Mesothelial cell of epicardium (in vitro differentiated cells): ENCODE measurements around the gene DTNA. TPM values are rescaled to one million over a fixed set of nuclear protein-coding genes. Genes with fewer than 3 reads are reported as not detected.

Source experiments
- DNase-seq, 2 experiments: peaks; one replicate each; pipeline ENCODE4 v3.0.0; 2021; ENCODE audit warnings: low spot score in 2 of 2; ENCODE audit not compliant: unreplicated experiment in 2 of 2
- H3K27ac Mint-ChIP-seq: 2 replicates; pipeline ENCODE4 v1.8.0; 2021; ENCODE audit warnings: mixed read lengths
- H3K27me3 Mint-ChIP-seq: 2 replicates; pipeline ENCODE4 v1.8.0; 2021; ENCODE audit warnings: low read depth, mixed read lengths
- H3K36me3 Mint-ChIP-seq: 2 replicates; pipeline ENCODE4 v1.8.0; 2021; ENCODE audit warnings: mixed read lengths
- H3K4me1 Mint-ChIP-seq: 2 replicates; pipeline ENCODE4 v1.8.0; 2021; ENCODE audit warnings: mixed read lengths
- H3K4me3 Mint-ChIP-seq: 2 replicates; pipeline ENCODE4 v1.8.0; 2021; ENCODE audit warnings: mild to moderate bottlenecking, moderate library complexity, mixed read lengths
- H3K9me3 Mint-ChIP-seq: 2 replicates; pipeline ENCODE4 v1.8.0; 2021; ENCODE audit warnings: mixed read lengths
- total RNA-seq: library from RNA; stranded (reverse); gene quantifications from 3 replicates; pipeline ENCODE4 v1.2.1, GENCODE V29; 2021
- TF ChIP-seq, protein P1 (sequence below): fragments of 200-600 bp; sonication (generic); IDR thresholded peaks from one replicate; pipeline ENCODE4 v1.5.0; 2021; ENCODE audit warnings: antibody characterized with exemption; ENCODE audit not compliant: unreplicated experiment

DTNA gene
- total RNA-seq, 1 donor from 2014 or later: 10.1 TPM

DNA sequence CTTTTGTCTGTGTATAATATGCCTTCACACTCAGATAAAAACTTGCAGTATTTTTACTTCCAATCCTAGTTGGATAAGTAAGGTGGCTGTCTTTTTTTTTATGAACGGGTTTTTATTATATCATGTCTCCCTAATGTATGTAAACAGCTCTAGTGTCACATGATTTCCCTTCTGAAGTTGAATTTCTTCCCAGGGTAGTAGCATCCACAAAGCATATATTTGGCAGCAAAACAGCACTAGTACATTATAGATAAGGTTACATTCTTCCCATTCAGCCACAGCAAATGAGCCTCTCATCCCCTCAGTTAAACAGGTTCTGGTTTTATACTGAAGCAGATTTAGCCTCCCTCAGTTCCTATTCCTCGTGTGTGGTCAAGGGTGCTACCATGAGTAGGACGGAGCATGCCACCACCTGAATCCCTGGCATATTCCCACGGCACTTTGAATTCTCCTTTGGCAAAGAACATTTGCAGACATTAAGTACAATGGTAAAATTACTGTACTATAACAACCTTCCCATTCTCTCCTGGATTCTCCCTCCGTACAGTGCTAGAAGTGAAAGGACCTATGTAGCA is 15.4 kb upstream of the DTNA start:
- no peaks in the 10 kb centered on the region for H3K27me3 Mint-ChIP-seq
- peaks cover 16% of the 10 kb centered on the region for H3K4me1 Mint-ChIP-seq
- TF ChIP-seq, protein P1, sequence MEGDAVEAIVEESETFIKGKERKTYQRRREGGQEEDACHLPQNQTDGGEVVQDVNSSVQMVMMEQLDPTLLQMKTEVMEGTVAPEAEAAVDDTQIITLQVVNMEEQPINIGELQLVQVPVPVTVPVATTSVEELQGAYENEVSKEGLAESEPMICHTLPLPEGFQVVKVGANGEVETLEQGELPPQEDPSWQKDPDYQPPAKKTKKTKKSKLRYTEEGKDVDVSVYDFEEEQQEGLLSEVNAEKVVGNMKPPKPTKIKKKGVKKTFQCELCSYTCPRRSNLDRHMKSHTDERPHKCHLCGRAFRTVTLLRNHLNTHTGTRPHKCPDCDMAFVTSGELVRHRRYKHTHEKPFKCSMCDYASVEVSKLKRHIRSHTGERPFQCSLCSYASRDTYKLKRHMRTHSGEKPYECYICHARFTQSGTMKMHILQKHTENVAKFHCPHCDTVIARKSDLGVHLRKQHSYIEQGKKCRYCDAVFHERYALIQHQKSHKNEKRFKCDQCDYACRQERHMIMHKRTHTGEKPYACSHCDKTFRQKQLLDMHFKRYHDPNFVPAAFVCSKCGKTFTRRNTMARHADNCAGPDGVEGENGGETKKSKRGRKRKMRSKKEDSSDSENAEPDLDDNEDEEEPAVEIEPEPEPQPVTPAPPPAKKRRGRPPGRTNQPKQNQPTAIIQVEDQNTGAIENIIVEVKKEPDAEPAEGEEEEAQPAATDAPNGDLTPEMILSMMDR: no peak
- peak overlapping the region; percentile 88 for H3K27ac Mint-ChIP-seq
- H3K4me3 Mint-ChIP-seq: no peak overlapping the region
- peaks cover 2% of the 10 kb centered on the region for H3K36me3 Mint-ChIP-seq
- no peak for DNase-seq
- H3K9me3 Mint-ChIP-seq: peaks cover 10% of the 10 kb centered on the region

DNA sequence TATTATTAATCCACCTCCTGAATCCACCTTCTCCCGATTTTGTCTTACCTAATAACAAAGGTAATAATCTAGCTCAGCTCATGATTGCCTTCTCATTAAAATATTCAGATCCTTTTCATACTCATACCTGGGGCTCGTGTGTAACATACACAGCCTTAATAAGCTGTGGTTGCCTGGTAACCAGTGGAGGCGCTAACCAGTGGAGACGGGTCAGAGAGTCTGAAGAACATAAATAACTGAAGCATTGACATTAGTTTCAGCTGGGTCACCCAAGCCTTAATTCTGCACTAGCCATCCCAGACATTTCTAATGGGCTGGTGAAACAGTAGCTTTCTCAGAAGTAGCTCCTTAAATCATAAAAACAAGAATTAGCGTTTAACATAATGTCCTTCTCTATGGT is 14.8 kb upstream of the DTNA start:
- no peak overlapping the region for H3K4me3 Mint-ChIP-seq
- peak overlapping the region; percentile 68 for H3K27ac Mint-ChIP-seq
- H3K4me1 Mint-ChIP-seq: peaks cover 16% of the 10 kb centered on the region

DNA sequence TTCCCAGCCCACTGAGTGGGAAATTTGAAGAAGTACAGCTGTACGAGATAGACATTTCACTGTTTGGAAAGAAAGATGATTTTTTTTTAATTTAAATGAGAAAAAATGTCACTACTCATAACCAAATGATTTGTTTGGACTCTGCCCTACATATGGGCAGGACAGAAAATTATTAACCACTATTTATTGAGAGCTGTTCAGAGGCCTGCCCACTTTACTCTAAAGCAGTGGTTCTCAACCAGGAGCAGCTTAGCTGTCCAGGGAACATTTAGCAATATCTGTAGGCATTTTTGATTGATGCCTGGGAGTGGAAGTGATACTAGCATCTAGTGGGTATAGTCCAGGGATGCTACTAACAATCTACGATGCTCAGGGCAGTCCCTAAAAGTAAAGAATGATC is 13.4 kb upstream of the DTNA start:
- no peak for DNase-seq
- Mint-ChIP-seq H3K36me3 (peaks cover 2% of the 10 kb centered on the region), H3K27ac (no peak overlapping the region), H3K9me3 (peaks cover 10% of the 10 kb centered on the region), H3K4me1 (peaks cover 16% of the 10 kb centered on the region), H3K27me3 (no peaks in the 10 kb centered on the region), H3K4me3 (no peak overlapping the region)
- TF ChIP-seq, protein P1: no peak

More for the DNA sequence above, 14.8 kb upstream of the DTNA start:
- H3K36me3 Mint-ChIP-seq: peaks cover 2% of the 10 kb centered on the region
- peaks cover 10% of the 10 kb centered on the region for H3K9me3 Mint-ChIP-seq
- no peaks in the 10 kb centered on the region for H3K27me3 Mint-ChIP-seq
- no peak for DNase-seq
- TF ChIP-seq, protein P1: no peak

DNA sequence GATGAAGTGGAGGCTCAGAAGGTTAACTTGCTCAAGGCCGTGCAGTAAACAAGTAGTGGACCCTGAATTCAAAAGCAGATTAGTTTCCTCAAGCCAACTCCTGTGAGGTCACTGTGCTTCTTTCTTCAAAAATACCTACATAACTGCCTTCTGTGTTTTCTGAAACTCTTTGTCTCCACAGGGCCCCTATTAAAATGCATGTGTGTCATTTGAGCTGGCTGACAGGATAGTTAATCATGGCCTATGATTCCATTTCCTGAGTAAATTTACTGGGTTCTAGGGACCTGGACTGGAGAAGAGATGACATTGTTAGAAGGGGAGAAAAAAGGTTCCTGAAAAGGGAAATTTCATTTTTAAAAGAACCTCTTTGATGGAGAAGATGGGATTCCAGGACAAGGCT is 12.9 kb upstream of the DTNA start:
- Mint-ChIP-seq H3K36me3 (peaks cover 2% of the 10 kb centered on the region), H3K9me3 (peaks cover 10% of the 10 kb centered on the region), H3K4me3 (no peak overlapping the region), H3K4me1 (peaks cover 16% of the 10 kb centered on the region), H3K27ac (no peak overlapping the region), H3K27me3 (no peaks in the 10 kb centered on the region)
- DNase-seq: no peak
- TF ChIP-seq, protein P1: no peak

DNA sequence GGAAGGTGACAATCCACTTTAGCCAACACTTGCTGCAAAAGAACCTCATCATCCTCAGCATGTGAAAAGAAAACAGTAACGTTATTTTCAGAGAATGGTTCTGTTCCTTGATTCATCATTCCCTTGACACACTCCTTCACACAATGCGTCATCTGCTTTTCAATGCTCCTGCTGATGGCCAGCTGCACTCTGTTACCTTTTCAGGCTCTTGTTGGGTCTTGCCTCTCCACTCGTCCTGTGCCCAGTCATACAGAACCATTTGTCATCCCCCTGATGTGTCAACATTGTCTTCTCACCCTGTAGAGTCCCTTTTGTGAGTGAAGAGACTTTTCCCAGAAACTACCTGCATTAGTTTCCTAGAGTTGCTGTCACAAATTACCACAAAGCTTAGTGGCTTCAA is 12.2 kb upstream of the DTNA start:
- peaks cover 10% of the 10 kb centered on the region for H3K9me3 Mint-ChIP-seq
- DNase-seq: no peak
- H3K27me3 Mint-ChIP-seq: no peaks in the 10 kb centered on the region
- no peak overlapping the region for H3K4me3 Mint-ChIP-seq
- peaks cover 2% of the 10 kb centered on the region for H3K36me3 Mint-ChIP-seq
- H3K27ac Mint-ChIP-seq: no peak overlapping the region
- peaks cover 16% of the 10 kb centered on the region for H3K4me1 Mint-ChIP-seq
- TF ChIP-seq, protein P1: no peak

DNA sequence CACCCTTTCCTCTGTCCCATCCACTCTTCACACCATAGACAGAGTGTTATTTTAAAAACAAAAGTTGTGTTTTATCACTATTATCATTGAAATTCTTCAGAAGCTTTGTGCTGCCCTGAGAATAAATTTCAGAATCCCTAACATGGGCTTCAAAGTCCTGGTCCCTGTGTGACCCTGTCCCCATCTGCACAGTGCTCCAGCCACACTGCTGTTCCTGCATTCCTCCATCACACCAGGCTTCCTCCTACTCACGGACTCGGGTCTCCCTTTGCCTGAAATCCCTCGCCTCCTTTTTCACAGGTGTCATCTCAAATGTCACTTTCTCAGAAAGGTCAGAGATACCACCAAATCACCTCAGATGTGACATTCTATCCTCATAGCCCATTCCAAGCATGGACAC is 8.2 kb upstream of the DTNA start:
- no peak overlapping the region for H3K4me3 Mint-ChIP-seq
- H3K4me1 Mint-ChIP-seq: peaks cover 2% of the 10 kb centered on the region
- H3K9me3 Mint-ChIP-seq: peaks cover 10% of the 10 kb centered on the region
- H3K36me3 Mint-ChIP-seq: peaks cover 2% of the 10 kb centered on the region
- H3K27me3 Mint-ChIP-seq: no peaks in the 10 kb centered on the region
- no peak overlapping the region for H3K27ac Mint-ChIP-seq
- DNase-seq: no peak
- TF ChIP-seq, protein P1: no peak
